NCI-H1694 treated with DMSO at 0.1 percent for 48 hours (cell line): ENCODE results near the gene TMEM135.
"Not testable (repeated sequence)": the region's sequence is repeated elsewhere in the genome, so short reads cannot be mapped to it uniquely, and the experiment has no call there.

ENCODE experiments used
- DNase-seq: peaks from one replicate; lab custom pipeline; 2025; lab: John Stamatoyannopoulos, UW

The TMEM135 gene

DNA sequence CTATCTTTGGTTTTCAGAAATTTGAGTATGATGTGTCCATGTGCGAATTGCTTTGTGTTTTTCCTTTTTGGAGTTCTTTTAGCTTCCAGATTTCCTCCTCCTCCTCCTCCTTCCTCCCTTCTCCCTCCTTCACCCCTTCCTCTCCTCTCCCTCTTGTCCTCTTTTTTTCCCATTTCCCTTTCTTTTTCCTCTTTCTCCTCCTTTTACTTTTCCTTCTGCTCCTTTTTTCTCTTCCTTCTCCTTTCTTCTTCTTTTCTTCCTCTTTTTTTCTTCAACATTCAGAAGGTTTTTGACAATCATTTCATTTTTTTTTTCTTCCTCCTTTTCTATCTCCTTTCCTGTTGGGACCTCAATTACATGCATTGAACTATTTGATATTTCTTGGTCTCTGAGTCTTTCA is 104.9 kb downstream of the TMEM135 start:
- no peak for DNase-seq

DNA sequence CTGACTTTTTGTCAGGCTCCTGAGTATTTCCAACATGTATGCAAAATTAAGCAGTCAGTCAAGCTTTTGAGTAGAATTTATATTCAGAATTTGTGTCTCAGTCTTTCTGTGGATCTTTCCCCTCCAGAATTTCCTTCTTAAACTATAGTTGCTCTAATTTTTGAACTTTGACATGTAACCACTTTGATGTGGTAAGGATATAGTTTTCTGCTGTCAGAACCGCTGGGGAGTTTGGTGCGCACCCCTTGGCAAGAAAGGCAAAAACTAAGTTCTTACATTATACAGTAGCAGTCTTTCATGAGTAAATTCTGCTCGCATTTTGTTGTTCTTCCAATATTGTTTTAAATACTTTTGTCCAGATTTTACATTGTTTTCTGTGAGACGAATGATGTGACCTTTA is 105.9 kb downstream of the TMEM135 start:
- no peak for DNase-seq

DNA sequence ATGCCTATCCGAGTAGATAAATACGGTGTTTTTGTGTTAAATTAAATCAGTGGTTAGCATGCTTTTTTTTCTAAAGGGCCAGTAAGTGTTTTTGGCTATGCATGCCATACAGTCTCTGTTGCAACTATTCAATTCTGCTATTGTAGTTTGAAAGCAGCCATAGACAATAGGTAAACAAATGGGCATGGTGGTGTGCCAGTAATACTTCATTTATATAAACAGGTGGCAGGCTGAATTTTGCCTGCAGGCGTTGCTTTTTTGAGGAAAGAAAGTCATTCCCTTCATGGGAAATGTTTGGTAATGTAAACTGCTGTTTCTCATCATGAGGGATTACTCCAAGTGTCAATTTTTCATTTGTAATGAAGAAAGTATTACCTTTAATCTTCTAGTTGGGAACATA is 106.5 kb downstream of the TMEM135 start:
- DNase-seq, result no peak

DNA sequence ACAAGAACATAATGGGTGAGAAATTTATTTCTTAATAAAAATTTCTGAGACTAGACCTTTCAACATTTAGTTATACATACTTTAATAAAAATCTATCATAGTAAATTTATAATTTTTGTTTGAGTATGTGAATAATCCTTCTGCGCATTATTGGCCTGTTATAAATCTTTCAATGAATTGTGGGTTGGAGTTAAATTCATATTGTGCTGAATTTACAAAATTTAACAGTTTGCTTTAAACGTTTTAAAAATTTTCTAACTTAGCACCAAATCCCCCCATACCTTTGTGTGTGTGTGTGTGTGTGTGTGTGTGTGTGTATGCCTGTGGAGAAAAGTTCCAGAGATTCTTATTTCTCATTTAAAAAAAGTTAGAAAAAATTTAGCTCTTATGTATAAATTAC is 111.0 kb downstream of the TMEM135 start:
- no peak for DNase-seq

DNA sequence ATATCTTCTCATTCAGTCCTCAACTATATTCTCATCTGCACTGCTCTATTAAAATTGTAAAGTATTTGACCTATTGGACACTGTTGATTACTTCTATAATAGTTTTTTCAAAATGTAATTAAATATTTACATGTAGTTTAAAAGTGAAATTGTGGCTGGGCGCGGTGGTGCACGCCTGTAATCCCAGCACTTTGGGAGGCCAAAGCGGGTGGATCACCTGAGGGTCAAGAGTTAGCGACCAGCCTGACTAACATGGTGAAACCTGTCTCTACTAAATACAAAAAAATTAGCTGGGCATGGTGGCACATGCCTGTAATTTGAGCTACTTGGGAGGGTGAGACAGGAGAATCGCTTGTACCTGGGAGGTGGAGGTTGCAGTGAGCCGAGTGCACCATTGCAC is 112.0 kb downstream of the TMEM135 start:
- not testable (repeated sequence) for DNase-seq

DNA sequence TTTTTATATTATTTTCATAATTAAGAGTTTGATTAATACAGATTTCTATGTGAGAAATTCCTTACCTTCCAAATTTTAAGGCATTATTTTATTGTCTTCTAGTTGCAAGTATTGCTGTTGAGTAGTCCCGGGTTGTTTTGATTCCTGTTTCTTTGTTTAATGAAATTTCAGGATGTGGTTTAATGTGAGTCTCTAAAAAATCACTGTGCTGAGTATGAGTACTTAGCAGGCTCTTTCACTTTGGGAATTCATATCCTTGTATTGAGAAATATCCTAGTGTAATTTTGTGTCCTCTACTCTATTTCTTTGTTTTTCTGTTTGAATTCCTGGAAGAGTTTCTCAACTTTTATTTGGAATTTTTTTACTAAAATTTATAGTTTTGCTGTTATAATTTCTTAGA is 113.2 kb downstream of the TMEM135 start:
- DNase-seq, result no peak

DNA sequence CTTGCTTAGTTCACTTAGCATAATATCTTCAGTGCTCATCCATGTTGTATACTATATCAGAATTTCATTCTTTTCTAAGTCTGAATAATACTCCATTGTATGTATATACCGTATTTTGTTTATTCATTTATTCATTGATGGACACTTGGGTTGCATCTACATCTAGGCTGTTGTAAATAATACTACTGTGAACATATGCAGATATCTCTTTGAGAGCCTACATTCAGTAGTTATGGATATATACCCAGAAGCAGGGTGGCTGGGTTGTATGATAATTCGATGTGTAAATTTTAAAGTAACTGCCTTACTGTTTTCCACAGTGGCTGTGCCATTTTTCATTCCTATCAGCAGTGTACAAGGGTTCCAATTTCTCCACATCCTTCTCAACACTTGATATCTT is 116.5 kb downstream of the TMEM135 start:
- DNase-seq, result no peak

DNA sequence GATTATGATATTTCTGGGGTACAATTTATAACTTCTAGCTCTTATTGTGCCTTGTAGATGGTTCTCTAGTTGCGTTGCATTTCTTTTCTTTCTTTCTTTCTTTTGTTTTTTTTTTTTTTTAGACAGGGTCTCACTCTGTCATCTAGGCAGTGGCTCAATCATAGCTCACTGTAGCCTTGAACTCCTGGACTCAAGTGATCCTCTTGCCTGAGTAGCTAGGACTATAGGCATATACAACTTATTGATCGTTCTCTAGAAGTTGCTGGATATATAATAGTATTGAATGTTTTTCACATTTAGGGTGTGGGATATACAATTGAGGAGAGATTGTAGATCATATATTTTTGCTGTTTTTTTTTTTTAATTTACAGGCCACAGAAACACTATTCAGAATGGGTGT is 119.2 kb downstream of the TMEM135 start:
- DNase-seq, result no peak

DNA sequence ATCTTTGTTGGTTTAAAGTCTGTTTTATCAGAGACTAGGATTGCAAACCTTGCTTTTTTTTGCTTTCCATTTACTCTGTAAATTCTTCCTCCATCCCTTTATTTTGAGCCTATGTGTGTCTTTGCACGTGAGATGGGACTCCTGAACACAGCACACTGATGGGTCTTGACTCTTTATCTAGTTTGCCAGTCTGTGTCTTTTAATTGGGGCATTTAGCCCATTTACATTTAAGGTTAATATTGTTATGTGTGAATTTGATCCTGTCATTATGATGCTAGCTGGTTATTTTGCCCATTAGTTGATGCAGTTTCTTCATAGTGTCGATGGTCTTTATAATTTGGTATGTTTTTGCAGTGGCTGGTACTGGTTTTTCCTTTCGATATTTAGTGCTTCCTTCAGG is 131.3 kb downstream of the TMEM135 start:
- not testable (repeated sequence) for DNase-seq

DNA sequence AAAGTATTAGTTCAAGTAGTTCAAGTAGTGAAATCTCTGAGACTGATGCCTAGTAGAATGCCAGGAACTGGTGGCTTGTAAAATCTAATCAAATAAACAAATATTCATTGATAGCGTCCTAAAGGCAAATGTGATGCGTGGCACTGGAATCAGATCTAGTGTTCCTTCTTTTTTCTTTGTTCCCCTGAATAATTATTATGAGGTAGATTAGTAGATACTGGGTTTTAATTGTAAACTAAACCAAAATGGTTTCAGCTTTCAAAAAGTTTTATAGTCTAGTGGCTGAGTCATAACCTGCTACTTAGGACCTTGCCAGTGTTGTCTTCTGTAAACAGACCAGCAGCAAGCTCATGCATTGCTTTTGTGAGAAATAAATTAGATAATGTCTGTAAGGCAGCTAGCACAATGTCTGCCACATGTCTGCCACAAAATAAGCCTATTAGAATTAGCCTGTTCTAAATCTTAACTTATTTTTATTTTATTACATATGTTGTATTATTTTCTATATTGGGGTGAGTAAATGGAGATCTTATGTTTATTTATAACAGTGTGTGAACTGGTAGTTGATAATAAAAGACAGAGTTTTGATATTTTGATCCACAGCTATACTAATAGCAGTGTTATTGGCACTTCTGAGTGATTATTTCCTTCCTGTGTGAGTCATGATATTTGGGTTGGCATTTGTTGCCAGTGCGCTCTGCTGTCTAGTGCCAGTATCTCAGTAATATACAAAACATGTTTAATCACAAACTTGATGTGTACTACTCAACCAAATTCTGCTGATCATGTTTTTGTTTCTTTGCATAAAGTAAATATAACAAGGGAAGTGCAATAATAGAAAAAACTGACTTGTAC is 135.7 kb downstream of the TMEM135 start:
- DNase-seq, result no peak

DNA sequence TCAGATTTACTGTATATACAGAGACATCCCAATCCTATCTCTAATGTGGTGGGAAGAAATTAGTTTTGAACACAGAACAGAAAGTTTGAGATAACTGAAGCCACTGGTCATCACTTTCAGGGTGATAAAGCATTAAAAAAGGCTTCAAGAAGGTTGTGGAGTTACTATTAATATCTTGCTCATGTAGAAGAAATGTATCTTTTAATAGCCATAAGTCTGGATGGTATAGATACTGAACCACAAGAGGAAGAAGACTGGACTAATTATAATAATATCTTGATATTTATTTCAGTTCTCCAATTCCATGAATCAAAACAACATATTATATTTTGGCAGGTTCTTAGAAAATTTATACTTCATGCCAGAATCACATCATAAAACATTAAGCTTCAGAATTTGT is 137.1 kb downstream of the TMEM135 start:
- DNase-seq, result no peak

DNA sequence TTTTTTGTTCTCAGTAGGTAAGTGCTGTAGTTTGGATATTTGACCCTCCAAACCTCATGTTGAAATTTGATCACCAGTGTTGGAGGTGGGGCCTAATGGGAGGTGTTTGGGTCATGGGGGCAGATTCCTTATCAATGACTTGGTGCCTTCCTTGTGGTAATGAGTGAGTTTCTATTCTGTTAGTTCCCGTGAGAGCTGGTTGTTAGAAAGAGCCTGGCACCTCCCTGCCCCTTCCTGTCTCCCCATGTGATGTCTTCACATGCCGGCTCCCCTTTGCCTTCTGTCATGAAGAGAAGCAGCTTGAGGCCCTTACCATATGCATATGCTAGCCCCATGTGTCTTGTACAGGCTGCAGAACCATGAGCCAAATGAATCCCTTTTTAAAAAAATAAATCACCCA is 138.3 kb downstream of the TMEM135 start:
- DNase-seq, result no peak

DNA sequence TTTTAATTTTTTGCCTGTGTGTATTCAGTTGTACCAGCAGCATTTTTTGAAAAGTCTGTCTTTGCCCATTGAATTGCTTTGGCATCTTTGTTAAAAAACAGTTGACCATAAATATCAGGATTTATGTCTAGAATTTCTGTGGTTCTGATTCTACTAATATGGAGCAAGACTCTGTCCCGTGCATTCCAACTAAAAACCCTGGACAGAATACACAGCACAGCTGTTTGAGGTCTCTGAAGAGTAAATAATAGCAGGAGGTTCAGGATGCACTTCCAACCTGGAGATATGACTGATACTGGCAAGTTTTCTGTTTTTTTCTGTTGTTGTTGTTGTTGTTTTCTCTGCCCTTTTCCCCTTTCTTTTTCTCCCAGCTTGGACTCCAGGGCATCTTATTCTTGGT is 141.9 kb downstream of the TMEM135 start:
- no peak for DNase-seq

DNA sequence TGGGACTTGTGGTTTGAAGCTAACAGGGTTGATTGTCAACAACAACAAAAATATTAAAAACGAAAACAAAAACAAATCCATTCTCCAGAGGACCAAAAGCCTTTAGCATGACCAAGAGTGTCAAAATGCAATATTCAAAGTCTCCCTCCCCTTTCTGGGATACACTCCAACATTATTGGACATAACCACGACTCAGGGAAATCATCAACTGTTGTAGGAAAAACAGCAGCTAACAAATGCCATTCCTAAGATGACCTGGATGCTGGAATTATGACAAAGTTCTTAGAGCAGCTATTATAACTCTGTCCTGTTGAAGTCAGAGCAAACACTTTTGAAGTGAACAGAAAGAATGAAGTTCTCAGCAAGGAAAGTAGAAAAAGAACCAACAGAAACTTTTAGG is 143.0 kb downstream of the TMEM135 start:
- no peak for DNase-seq

DNA sequence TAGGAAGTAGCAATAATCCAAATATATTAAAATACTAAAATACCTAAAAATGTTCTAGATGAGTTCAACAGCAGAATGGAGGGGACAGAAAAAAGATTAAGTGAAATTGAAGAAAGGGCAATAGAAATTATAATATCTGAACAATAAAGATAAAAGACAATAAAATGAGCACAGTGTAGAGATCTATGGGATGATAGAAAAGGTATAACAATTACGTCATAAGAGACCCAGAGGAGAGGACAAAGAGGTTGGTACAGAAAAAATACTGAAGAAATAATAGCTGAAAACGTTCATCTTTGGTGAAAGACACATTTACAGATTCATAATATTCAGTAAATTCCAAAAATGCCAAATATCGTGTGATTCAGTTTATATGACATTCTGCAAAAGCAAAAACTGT is 143.4 kb downstream of the TMEM135 start:
- DNase-seq, result no peak

DNA sequence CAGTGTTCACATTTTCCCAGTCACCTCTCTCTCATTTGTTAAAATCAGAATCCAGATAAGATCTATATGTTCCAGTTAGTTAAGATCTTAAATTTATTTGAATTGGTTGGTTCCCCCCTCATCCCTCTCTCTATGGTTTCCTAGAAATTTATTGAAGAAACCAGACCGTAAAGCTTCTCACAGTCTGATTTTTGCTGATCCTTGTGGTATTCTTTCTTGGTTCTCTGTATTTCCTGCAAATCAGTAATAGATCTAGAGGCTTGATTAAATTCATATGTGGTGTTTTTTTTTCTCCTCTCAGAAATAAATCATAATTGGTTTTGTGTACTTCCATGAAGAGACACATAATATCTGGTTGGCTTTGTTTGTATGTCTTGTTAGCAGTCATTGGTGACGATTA is 147.5 kb downstream of the TMEM135 start:
- DNase-seq, result no peak

DNA sequence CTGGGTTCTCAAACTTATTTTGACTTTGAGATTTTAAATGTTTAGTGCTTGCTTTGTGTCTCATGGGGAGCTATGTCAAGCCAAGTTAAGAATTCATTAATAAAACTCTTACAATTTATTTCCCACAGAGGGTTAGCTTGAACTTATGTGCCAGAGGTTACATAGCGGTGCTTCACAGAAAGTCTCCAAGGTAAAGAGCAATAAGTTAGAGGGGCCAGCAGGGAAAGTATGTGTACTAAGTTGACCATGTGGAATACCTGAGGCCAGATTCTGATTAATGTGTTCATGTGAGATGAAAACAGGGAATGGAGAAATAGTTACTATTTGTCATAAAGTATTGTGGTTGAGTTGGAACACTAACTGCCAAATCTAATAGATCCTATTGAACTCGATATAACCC is 149.3 kb downstream of the TMEM135 start:
- no peak for DNase-seq

DNA sequence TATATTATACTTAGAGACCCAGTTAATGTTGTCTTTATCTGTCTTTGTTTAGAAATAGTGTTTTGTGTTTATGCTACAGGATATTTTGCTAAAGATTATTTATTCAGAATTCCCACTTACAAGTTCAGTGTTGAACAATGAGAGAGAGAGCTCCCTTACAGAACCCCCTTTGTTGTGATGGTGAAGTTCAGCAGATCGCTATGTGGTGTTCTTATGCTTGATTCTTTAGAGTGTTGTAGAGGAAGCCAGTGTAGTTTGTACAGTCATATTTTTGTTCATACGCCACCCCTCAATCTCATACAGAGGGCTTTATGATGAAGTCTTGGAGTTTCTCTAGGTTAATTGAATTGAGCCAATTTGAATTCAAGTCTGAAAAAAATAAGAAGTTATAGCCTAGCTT is 150.2 kb downstream of the TMEM135 start:
- DNase-seq, result no peak

DNA sequence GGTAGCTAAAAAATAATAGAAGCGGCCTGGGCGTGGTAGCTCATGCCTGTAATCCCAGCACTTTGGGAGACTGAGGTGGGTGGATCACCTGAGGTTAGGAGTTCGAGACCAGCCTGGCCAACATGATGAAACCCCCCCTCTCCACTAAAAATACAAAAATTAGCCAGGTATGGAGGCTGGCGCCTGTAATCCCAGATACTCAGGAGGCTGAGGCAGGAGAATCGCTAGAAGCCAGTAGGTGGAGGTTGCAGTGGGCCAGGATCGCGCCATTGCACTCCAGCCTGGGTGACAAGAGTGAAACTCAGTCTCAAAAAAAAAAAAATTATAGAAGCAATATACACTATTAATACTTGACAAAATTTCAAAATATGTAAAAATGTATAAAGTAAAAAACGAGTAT is 150.7 kb downstream of the TMEM135 start:
- not testable (repeated sequence) for DNase-seq

DNA sequence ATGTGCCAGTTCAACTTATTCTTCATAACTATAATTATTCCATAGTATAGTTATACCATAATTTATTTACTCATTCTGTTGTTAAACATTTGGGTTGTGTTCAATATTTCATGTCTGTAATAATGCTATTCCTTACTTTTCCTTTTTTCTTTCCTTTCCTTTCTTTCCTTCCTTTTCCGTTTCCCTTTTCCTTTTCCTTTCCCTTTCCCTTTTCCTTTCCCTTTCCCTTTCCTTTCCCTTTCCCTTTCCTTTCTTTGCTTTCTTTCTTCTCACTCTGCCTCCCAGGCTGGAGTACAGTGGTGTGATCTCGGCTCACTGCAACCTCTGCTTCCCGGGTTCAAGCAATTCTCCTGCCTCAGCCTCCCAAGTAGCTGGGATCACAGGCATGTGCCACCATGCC is 151.2 kb downstream of the TMEM135 start:
- DNase-seq, result not testable (repeated sequence)

DNA sequence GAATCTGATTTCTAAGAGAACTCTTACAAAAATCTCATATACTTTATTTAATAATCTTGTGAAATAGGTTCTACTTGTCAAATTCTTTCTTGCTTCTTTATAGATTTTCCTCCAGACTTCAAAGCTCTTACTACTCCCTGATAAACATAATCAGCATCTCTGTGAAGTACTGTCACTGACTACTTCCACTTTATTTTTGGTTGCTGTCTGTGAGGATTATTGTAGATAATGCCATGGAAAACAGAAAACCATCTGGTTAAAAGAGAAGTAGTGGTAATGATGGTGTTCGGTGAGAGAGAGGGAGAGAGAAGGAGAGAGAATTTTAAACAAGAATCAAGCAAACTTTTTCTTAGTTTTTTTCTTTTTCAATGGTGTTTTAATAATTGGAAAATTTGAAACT is 152.3 kb downstream of the TMEM135 start:
- no peak for DNase-seq

DNA sequence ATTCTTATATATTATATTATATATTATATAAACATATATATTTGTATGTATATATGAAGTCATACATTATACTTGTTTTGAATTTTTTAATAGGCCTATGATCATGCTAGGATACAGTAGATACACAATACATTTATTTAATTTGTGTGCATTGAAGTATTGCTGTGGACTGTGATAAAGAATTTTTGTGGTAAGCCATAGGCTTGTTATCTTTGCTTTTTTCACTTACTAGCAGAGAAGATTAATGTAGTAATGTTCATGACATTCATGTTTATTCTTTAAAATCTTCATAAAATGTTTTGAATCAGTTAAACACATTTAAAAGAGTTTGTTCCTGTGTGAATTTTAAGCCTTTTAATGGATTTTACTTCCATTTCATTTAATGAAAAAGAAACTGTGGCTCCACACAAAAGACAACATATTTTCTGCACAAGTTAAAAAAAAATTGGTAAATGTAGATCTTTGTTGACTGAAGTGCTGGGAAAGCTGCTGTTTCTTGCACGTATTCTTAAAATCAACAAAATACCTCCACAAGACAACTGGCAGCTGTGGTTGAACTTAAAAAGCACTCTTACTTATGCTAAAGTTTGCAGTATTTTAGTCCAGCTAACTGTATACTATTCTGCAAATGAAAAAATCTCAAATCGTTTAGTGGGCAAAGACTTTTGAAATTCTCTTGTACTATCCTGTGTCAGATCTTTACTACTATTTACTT is 156.2 kb downstream of the TMEM135 start:
- DNase-seq, result no peak

DNA sequence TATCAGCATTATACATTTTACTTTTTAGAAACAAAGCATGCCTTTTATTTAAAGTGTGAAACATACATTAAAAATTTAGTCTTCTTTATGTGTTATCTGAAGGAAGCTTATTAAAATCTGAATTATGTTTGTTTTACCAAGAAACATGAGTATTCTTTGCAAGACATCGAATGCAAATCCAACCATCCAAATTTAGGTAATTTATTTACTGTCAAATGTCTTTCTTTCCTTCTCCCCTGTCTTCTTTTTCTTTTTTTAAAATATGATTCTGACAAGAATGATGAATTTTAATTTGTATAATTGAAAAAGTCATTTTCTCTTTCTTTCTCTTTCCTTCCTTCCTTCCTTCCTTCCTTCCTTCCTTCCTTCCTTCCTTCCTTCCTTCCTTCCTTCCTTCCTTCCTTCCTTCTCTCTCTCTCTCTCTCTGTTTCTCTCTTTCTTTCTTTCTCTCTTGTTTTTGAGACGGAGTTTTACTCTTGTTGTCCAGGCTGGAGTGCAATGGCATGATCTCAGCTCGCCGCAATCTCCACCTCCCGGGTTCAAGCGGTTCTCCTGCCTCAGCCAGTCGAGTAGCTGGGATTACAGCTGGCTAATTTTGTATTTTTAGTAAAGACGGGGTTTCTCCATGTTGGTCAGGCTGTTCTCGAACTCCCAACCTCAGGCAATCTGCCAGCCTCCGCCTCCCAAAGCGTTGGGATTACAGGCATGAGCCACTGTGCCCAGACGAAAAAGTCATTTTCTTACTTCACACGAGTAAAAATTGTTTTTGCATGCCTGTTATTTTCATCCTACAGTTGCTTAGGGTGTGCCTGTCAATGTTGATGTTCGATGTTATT is 157.5 kb downstream of the TMEM135 start:
- DNase-seq, result no peak
